ENCODE measurements around the gene OR2T27. TPM values are rescaled to one million over a fixed set of nuclear protein-coding genes. Genes with fewer than 3 reads are reported as not detected.
"Not testable (repeated sequence)": the region's sequence is repeated elsewhere in the genome, so short reads cannot be mapped to it uniquely, and the experiment has no call there.

The OR2T27 gene
- not detected for total RNA-seq

GRCh38 chr1:248655354-248655753 is at the start of gene OR2T27:
Gene OR2T27 (minus strand): TSS chr1:248655528. CDS start chr1:248650884, 4,644 bp downstream.
- H3K9me3 ChIP-seq (ENCODE audit: low read depth, low read length); H3K4me1 ChIP-seq (ENCODE audit: insufficient read depth, low read length); H3K27me3 ChIP-seq (ENCODE audit: insufficient read depth, low read length); H3K4me3 ChIP-seq (ENCODE audit: low read length): not testable (repeated sequence)

- no peaks in the 10 kb centered on the region for H3K27me3 ChIP-seq (ENCODE audit: insufficient read depth, low read length)
- H3K4me1 ChIP-seq (ENCODE audit: insufficient read depth, low read length): peaks cover 2% of the 10 kb centered on the region
- H3K4me3 ChIP-seq (ENCODE audit: low read length): no peak overlapping the region
- H3K9me3 ChIP-seq (ENCODE audit: low read depth, low read length): no peaks in the 10 kb centered on the region
These were observed 49.3 kb upstream of the OR2T27 start for GRCh38 chr1:248704606-248705005.

GRCh38 chr1:248703674-248704073 is 48.3 kb upstream of the OR2T27 start:
- Histone ChIP-seq H3K9me3 (ENCODE audit: low read depth, low read length) (no peaks in the 10 kb centered on the region), H3K4me1 (ENCODE audit: insufficient read depth, low read length) (no peaks in the 10 kb centered on the region), H3K27me3 (ENCODE audit: insufficient read depth, low read length) (no peaks in the 10 kb centered on the region), H3K4me3 (ENCODE audit: low read length) (no peak overlapping the region)

GRCh38 chr1:248702714-248703113 is 47.4 kb upstream of the OR2T27 start, which contains the start of gene OR14I1:
Gene OR14I1 (minus strand): TSS chr1:248702766.
- Histone ChIP-seq H3K4me1 (ENCODE audit: insufficient read depth, low read length) (no peaks in the 10 kb centered on the region), H3K4me3 (ENCODE audit: low read length) (no peak within 1 kb of the TSS), H3K27me3 (ENCODE audit: insufficient read depth, low read length) (no peaks in the 10 kb centered on the region), H3K9me3 (ENCODE audit: low read depth, low read length) (no peaks in the 10 kb centered on the region)

- Histone ChIP-seq H3K27me3 (ENCODE audit: insufficient read depth, low read length) (no peaks in the 10 kb centered on the region), H3K4me1 (ENCODE audit: insufficient read depth, low read length) (no peaks in the 10 kb centered on the region), H3K4me3 (ENCODE audit: low read length) (no peak overlapping the region), H3K9me3 (ENCODE audit: low read depth, low read length) (no peaks in the 10 kb centered on the region)
These were observed 43.8 kb upstream of the OR2T27 start for GRCh38 chr1:248699099-248699498.

- no peaks in the 10 kb centered on the region for H3K4me1 ChIP-seq (ENCODE audit: insufficient read depth, low read length)
- H3K4me3 ChIP-seq (ENCODE audit: low read length): no peak overlapping the region
- H3K27me3 ChIP-seq (ENCODE audit: insufficient read depth, low read length): no peaks in the 10 kb centered on the region
- no peaks in the 10 kb centered on the region for H3K9me3 ChIP-seq (ENCODE audit: low read depth, low read length)
These were observed 42.6 kb upstream of the OR2T27 start for GRCh38 chr1:248697907-248698306.

- Histone ChIP-seq H3K9me3 (ENCODE audit: low read depth, low read length) (no peaks in the 10 kb centered on the region), H3K4me3 (ENCODE audit: low read length) (no peak overlapping the region), H3K4me1 (ENCODE audit: insufficient read depth, low read length) (no peaks in the 10 kb centered on the region), H3K27me3 (ENCODE audit: insufficient read depth, low read length) (no peaks in the 10 kb centered on the region)
These were observed 41.4 kb upstream of the OR2T27 start for GRCh38 chr1:248696774-248697173.

- no peak overlapping the region for H3K4me3 ChIP-seq (ENCODE audit: low read length)
- no peaks in the 10 kb centered on the region for H3K27me3 ChIP-seq (ENCODE audit: insufficient read depth, low read length)
- no peaks in the 10 kb centered on the region for H3K4me1 ChIP-seq (ENCODE audit: insufficient read depth, low read length)
- no peaks in the 10 kb centered on the region for H3K9me3 ChIP-seq (ENCODE audit: low read depth, low read length)
These were observed 40.9 kb upstream of the OR2T27 start for GRCh38 chr1:248696261-248696660.

- H3K27me3 ChIP-seq (ENCODE audit: insufficient read depth, low read length): no peaks in the 10 kb centered on the region
These were observed 40.3 kb upstream of the OR2T27 start for GRCh38 chr1:248695451-248696132.

GRCh38 chr1:248691567-248692155 is 36.3 kb upstream of the OR2T27 start:
- Histone ChIP-seq H3K27me3 (ENCODE audit: insufficient read depth, low read length) (no peaks in the 10 kb centered on the region), H3K4me3 (ENCODE audit: low read length) (no peak overlapping the region), H3K4me1 (ENCODE audit: insufficient read depth, low read length) (no peaks in the 10 kb centered on the region), H3K9me3 (ENCODE audit: low read depth, low read length) (no peaks in the 10 kb centered on the region)

More at GRCh38 chr1:248695451-248696132, 40.3 kb upstream of the OR2T27 start:
- no peak overlapping the region for H3K4me3 ChIP-seq (ENCODE audit: low read length)
- no peaks in the 10 kb centered on the region for H3K9me3 ChIP-seq (ENCODE audit: low read depth, low read length)
- H3K4me1 ChIP-seq (ENCODE audit: insufficient read depth, low read length): no peaks in the 10 kb centered on the region

GRCh38 chr1:248688527-248689298 is 33.4 kb upstream of the OR2T27 start:
- Histone ChIP-seq H3K27me3 (ENCODE audit: insufficient read depth, low read length) (no peaks in the 10 kb centered on the region), H3K9me3 (ENCODE audit: low read depth, low read length) (no peaks in the 10 kb centered on the region), H3K4me3 (ENCODE audit: low read length) (no peak overlapping the region), H3K4me1 (ENCODE audit: insufficient read depth, low read length) (no peaks in the 10 kb centered on the region)

GRCh38 chr1:248686815-248687214 is 31.5 kb upstream of the OR2T27 start:
- no peak overlapping the region for H3K4me3 ChIP-seq (ENCODE audit: low read length)
- H3K9me3 ChIP-seq (ENCODE audit: low read depth, low read length): no peaks in the 10 kb centered on the region
- no peaks in the 10 kb centered on the region for H3K27me3 ChIP-seq (ENCODE audit: insufficient read depth, low read length)
- no peaks in the 10 kb centered on the region for H3K4me1 ChIP-seq (ENCODE audit: insufficient read depth, low read length)

GRCh38 chr1:248681651-248682050 is 26.3 kb upstream of the OR2T27 start:
- Histone ChIP-seq H3K4me3 (ENCODE audit: low read length) (no peak overlapping the region), H3K4me1 (ENCODE audit: insufficient read depth, low read length) (no peaks in the 10 kb centered on the region), H3K27me3 (ENCODE audit: insufficient read depth, low read length) (no peaks in the 10 kb centered on the region), H3K9me3 (ENCODE audit: low read depth, low read length) (no peaks in the 10 kb centered on the region)

- H3K9me3 ChIP-seq (ENCODE audit: low read depth, low read length): peaks cover 10% of the 10 kb centered on the region
- H3K27me3 ChIP-seq (ENCODE audit: insufficient read depth, low read length): no peaks in the 10 kb centered on the region
- no peak overlapping the region for H3K4me3 ChIP-seq (ENCODE audit: low read length)
- no peaks in the 10 kb centered on the region for H3K4me1 ChIP-seq (ENCODE audit: insufficient read depth, low read length)
These were observed 14.7 kb upstream of the OR2T27 start for GRCh38 chr1:248670003-248670402.

GRCh38 chr1:248663453-248664328 is 8.4 kb upstream of the OR2T27 start:
- not testable (repeated sequence) for H3K4me3 ChIP-seq (ENCODE audit: low read length); H3K27me3 ChIP-seq (ENCODE audit: insufficient read depth, low read length); H3K9me3 ChIP-seq (ENCODE audit: low read depth, low read length); H3K4me1 ChIP-seq (ENCODE audit: insufficient read depth, low read length)

Data from mononuclear cell (primary cell).